Kidney capillary endothelial cell (primary cell): Measurements from ENCODE around the gene OBP2A.

Source experiments
- DNase-seq: peaks from one replicate; pipeline ENCODE4 v3.0.0-alpha.2; 2018; ENCODE audit warnings: low spot score

The OBP2A gene

GRCh38 chr9:135579356-135579755, 33.4 kb downstream of the OBP2A start:
- no peak for DNase-seq

- DNase-seq = no peak
Observed at GRCh38 chr9:135579889-135580660, 34.1 kb downstream of the OBP2A start.

GRCh38 chr9:135580664-135581380, 34.9 kb downstream of the OBP2A start:
- DNase-seq = no peak

DNA sequence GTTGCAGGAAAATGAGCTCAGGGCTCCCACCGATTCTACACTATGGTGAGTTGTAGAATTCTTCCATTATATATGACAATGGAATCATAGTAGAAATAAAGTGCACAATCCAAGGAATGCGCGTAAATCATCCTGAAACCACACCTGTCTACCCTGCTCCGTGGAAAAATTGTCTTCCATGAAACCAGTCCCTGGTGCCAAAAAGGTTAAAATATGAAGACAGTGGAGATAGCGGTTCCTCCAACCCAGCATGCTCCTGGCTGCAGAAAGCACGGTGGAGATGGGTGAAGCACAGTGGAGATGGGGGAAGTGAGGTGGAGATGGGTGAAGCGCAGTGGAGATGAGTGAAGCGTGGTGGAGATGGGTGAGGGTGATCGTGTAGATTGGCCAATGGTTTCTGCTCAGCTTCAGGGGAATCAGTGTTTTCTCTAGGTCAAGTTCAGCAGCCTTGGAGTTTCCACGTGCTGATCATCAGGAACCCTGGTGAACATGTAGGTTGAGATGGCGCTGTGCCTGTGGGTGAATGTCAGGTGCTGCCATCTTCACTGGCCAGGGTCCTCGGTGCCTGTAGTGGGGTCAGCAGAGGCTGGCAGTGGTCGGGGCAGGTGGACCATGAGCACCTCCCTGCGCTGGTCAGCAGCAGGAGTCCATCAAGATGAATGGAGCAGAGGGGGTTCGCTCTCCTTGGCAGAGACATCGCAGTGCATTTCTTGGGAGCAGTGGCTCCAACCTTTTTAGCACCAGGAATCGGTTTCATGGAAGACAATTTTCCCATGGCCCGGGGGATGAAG, 35.9 kb downstream of the OBP2A start:
- DNase-seq = no peak

DNA sequence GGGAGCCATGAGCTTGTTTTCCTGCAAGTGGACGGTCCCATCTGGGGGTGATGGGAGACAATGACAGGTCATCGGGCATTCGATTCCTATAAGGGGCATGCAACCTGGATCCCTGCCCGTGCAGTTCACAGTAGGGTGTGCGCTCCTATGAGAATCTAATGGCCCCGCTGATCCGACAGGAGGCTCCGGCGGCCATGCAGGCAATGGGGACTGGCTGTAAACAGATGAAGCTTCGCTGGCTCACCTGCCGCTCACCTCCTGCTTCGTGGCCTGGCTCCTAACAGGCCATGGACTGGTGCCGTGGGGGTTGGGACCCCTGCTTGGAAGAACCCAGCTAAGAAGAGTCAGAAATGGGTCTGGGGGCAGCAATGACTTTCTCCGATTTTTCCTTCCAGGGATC, 36.6 kb downstream of the OBP2A start:
- no peak for DNase-seq

GRCh38 chr9:135582966-135583687, 37.2 kb downstream of the OBP2A start:
- DNase-seq = no peak

DNA sequence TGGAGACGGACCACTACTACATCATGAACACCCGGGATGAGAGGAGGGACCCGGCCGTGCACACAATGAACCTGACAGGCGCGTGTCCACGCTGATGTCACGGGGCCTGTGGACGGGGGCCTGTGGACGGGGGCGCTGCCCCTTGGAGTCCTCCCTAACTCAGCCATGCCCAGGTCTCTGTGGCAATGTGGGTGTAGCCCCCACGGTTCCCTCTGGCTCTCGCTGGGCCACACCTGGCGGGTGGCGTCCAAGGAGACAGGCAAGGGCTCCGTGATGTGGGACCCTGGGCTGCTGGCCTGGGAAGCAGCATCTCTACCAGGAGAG, 37.7 kb downstream of the OBP2A start:
- no peak for DNase-seq

DNA sequence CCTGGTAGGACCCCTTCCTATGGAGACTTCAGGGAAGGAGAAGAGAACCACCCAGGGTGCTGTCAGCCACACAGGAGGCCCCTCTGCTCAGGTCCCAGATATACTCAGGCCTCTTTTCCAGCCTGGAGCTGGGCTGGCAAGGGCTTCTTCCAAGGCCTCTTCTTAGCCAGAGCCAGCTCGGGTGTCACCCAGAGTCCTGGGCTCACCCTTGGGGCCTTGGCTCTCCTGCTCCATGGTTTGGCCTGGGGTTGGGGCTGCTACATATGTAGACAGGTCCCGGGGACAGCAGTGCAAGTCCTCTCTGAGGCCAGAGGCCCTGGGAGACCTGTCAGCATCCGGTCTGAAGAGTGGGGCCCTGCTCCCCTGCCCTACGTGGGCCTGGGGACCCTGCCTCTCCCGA, 38.4 kb downstream of the OBP2A start:
- no peak for DNase-seq

DNA sequence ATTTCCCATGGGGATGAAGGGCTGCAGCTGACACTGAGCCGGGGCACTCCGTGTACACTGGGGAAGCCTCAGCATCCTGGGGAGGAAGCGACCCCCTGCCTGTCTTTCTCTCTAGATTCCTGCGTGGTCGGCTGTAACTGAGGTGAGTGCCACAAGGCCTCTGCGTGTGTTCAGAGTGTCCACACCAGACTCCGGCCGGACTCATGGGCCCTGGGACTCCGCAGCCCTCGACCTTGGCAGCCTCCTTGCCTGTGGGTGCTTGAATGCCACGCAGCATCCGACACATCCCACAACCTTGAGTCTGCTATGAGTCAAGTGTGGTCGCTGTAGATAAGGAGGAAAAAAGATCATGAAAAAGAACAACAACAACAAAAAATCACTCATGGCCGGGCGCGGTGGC, 39.0 kb downstream of the OBP2A start:
- peak; percentile 16 for DNase-seq

GRCh38 chr9:135586601-135587109, 40.7 kb downstream of the OBP2A start:
- no peak for DNase-seq

DNA sequence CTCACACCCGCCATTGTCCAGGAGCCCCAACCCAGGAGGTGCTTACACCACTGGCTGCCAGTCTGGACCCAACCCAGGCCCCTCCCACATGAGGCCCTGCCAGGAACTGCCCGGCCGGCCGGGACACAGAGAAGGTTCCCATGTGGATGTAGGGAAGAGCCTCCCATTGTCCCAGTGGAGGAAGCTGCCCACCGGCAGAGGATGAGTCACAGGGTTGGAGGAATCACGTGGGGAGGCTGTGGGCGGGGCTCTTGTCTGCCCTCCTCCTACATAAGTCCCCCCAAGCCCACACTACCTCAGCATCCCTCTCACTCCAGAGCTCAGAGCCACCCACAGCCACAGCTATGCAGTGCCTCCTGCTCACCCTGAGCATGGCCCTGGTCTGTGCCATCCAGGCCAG, 41.7 kb downstream of the OBP2A start:
- DNase-seq = peak; percentile 53

- no peak for DNase-seq
Observed at GRCh38 chr9:135588371-135588770, 42.4 kb downstream of the OBP2A start.

- DNase-seq = no peak
Observed at GRCh38 chr9:135588886-135589595, 43.1 kb downstream of the OBP2A start.

- no peak for DNase-seq
Observed at GRCh38 chr9:135589596-135590485, 43.9 kb downstream of the OBP2A start.

DNA sequence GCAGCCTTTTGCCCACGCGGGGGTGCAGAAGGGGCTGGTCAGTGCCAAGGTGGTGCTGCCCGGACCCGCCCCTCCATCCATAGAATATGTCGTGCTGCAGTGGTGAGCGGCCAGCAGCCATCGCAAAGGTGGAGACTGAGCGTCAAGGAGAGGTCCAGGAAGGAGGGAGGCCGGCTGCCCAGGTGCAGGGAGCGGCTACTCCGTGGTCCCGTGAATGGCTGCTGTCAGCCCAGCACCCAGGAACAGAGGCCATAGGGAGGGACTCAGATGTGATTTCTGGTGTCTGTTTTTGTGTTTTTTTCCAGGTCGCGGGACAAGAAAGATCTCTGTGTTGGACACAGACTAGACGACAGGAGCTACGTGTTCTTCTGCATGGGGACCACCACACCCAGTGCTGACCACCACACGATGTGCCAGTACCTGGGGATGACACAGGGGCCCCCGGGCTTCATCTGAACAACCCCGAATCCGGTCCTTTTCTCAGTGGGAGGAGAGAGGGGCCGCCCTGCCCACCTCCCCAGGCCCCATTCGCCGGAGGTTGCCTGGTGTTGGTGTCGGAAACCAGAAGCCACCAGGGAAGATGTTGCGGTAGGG, 44.7 kb downstream of the OBP2A start:
- DNase-seq = no peak

- DNase-seq = no peak
Observed at GRCh38 chr9:135591506-135592330, 45.8 kb downstream of the OBP2A start.

DNA sequence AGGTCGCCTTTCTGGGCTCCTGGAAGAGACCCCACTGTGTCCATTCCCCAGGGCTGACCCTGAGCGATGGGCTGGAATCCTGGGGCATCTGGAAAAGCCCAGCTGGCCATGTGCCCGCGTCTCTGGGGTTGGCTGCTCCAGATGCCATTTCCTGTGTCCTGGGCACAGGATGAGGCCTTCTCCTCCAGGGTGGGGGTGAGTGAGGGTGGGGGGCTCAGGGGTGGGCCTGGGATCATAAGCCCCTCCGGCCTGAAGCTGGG, 46.3 kb downstream of the OBP2A start:
- DNase-seq = no peak

GRCh38 chr9:135592625-135593024, 46.7 kb downstream of the OBP2A start:
- DNase-seq = no peak

DNA sequence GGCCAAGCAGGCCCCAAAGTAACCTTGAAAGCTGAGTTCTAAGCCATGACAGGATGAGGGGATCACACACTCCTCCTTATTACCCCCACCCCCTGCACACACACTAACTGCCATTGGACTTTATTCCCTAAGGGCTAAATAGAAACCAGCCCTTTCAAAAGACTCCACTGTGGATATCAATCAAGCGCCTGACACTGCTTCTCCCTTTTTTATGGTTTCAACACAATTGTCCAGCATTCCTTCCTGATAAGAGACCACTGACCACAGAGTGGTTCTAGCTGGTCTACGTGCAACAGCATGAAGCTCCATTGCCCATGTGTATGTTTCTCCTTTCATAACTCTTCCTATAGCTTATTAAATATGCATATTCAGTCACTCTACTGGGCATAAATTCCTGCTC, 50.3 kb downstream of the OBP2A start:
- DNase-seq = no peak
